PC-9 (cell line): ENCODE data around the gene LIF. TPM values are rescaled to one million over a fixed set of nuclear protein-coding genes. Genes with fewer than 3 reads are reported as not detected.
A peak's percentile ranks its signal among the peaks of the same experiment; 100 is the strongest.

ENCODE experiments used
- BruUV-seq: library from RNA; stranded (reverse); fragments of 400-500 nt; replicated peaks from 2 replicates; lab custom pipeline; 2021; lab: Mats Ljungman, UMichigan
- CTCF ChIA-PET: fragments of 300-600 bp; sonication (Branson Sonifier 250); formaldehyde crosslinking; loops from one replicate; lab custom pipeline; 2022; ENCODE audit warnings: antibody characterized with exemption; lab: Charles Lee
- POLR2A ChIA-PET: fragments of 300-600 bp; sonication (Branson Sonifier 250); formaldehyde crosslinking; loops from one replicate; lab custom pipeline; 2022; ENCODE audit warnings: antibody characterized with exemption; ENCODE audit not compliant: unreplicated experiment; lab: Charles Lee
- DNase-seq, 2 experiments: peaks; one replicate each; pipeline versions ENCODE4 v3.0.0 to v3.0.0-alpha.2; 2015 to 2022; ENCODE audit warnings: mixed read lengths in 1 of 2
- H2AFZ ChIP-seq: fragments of 200-600 bp; sonication (generic); 2 replicates; pipeline ENCODE4 v1.8.1; 2017; ENCODE audit warnings: antibody characterized with exemption
- H3F3A ChIP-seq: fragments of 200-600 bp; sonication (generic); 2 replicates; pipeline ENCODE4 v1.8.1; 2017; ENCODE audit warnings: antibody characterized with exemption, mild to moderate bottlenecking, low read depth; ENCODE audit not compliant: insufficient read depth
- H3K27ac ChIP-seq: fragments of 200-600 bp; sonication (generic); 2 replicates; pipeline ENCODE4 v1.6.1; 2016; ENCODE audit warnings: mixed run types
- H3K27me3 ChIP-seq: fragments of 200-600 bp; sonication (generic); 2 replicates; pipeline ENCODE4 v1.6.1; 2016; ENCODE audit warnings: low read depth, mixed run types; ENCODE audit not compliant: insufficient read depth
- H3K36me3 ChIP-seq: fragments of 200-600 bp; sonication (generic); 2 replicates; pipeline ENCODE4 v1.6.1; 2016; ENCODE audit warnings: low read depth, mixed run types
- H3K4me1 ChIP-seq: fragments of 200-600 bp; sonication (generic); replicated peaks from 2 replicates; pipeline ENCODE4 v1.6.1; 2016; ENCODE audit warnings: mixed run types; ENCODE audit not compliant: insufficient read depth
- H3K4me2 ChIP-seq: fragments of 200-600 bp; sonication (generic); 2 replicates; pipeline ENCODE4 v1.6.1; 2017; ENCODE audit warnings: mixed run types
- H3K4me3 ChIP-seq: fragments of 200-600 bp; sonication (generic); 2 replicates; pipeline ENCODE4 v1.6.1; 2016; ENCODE audit warnings: mixed run types
- H3K79me2 ChIP-seq: fragments of 200-600 bp; sonication (generic); 2 replicates; pipeline ENCODE4 v1.6.1; 2017; ENCODE audit warnings: low read depth, mixed run types
- H3K9me2 ChIP-seq: fragments of 200-600 bp; sonication (generic); 2 replicates; pipeline ENCODE4 v1.8.1; 2017; ENCODE audit warnings: mild to moderate bottlenecking; ENCODE audit not compliant: insufficient read depth
- H3K9me3 ChIP-seq: fragments of 200-600 bp; sonication (generic); 2 replicates; pipeline ENCODE4 v1.8.1; 2016; ENCODE audit warnings: low read depth; ENCODE audit not compliant: insufficient read depth
- H4K20me1 ChIP-seq: fragments of 200-600 bp; sonication (generic); 2 replicates; pipeline ENCODE4 v1.8.1; 2017; ENCODE audit not compliant: insufficient read depth
- EZH2 ChIP-seq: fragments of 200-600 bp; sonication (generic); IDR thresholded peaks from 2 replicates; pipeline ENCODE4 v1.8.0; 2017; ENCODE audit warnings: antibody characterized with exemption, low read depth
- intact Hi-C: fragments of 100-400 bp; cut with micrococcal nuclease; formaldehyde crosslinking; loops from one replicate; pipeline ENCODE4 v1.10.0; 2022; ENCODE audit not compliant: unreplicated experiment
- total RNA-seq: library from RNA; stranded (reverse); gene quantifications from 2 replicates; pipeline ENCODE4 v1.2.3, GENCODE V29; 2021
- TF ChIP-seq, protein P1 (sequence below): fragments of 200-600 bp; sonication (generic); conservative IDR thresholded peaks from 2 replicates; pipeline ENCODE4 v1.6.1; 2017; ENCODE audit warnings: mixed run types, antibody characterized with exemption, mild to moderate bottlenecking, moderate library complexity

The LIF gene
- total RNA-seq, 1 experiment from 2014 or later = 17.4 TPM

DNA sequence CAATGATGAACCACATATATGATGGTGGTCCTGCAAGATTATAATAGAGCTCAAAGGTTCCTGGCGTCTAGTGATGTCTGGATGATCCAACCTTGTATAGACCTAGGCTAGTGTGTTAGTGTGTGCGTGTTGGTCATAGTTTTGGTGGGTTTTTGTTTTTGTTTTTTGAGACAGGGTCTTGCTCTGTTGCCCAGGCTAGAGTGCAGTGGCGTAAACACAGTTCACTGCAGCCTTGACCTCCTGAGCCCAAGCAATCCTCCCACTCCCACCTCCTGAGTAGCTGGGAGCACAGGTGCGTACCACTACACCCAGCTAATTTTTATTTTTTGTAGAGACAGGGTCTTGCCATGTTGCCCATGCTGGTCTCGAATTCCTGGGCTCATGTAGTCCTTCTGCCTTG, 33.4 kb upstream of the LIF start:
- BruUV-seq = no TSS peak
- Histone ChIP-seq H3K36me3 (no peaks in the 10 kb centered on the region), H3K79me2 (no peaks in the 10 kb centered on the region), H3K9me2 (no peaks in the 10 kb centered on the region), H3K27me3 (no peaks in the 10 kb centered on the region), H3K4me3 (no peak overlapping the region), H3F3A (peaks cover 9% of the 10 kb centered on the region), H3K4me2 (no peak overlapping the region), H3K4me1 (no peaks in the 10 kb centered on the region), H3K27ac (no peak overlapping the region), H4K20me1 (no peaks in the 10 kb centered on the region), H2AFZ (no peak overlapping the region), H3K9me3 (no peaks in the 10 kb centered on the region)
- TF ChIP-seq, protein P1, sequence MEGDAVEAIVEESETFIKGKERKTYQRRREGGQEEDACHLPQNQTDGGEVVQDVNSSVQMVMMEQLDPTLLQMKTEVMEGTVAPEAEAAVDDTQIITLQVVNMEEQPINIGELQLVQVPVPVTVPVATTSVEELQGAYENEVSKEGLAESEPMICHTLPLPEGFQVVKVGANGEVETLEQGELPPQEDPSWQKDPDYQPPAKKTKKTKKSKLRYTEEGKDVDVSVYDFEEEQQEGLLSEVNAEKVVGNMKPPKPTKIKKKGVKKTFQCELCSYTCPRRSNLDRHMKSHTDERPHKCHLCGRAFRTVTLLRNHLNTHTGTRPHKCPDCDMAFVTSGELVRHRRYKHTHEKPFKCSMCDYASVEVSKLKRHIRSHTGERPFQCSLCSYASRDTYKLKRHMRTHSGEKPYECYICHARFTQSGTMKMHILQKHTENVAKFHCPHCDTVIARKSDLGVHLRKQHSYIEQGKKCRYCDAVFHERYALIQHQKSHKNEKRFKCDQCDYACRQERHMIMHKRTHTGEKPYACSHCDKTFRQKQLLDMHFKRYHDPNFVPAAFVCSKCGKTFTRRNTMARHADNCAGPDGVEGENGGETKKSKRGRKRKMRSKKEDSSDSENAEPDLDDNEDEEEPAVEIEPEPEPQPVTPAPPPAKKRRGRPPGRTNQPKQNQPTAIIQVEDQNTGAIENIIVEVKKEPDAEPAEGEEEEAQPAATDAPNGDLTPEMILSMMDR = no peak
- TF ChIP-seq EZH2 = no peak
- ChIA-PET CTCF (interaction anchor here (0.5 to 1.1 kb wide), 2 partner anchors 107 to 1476 kb away, joined by 3 to 4 read pairs; partner anchors contain the start of gene RNF215), POLR2A (interaction anchor here (0.6 to 0.8 kb wide), 2 partner anchors 15 to 1372 kb away, joined by 3 to 5 read pairs; no protein-coding TSS in a partner anchor)
- intact Hi-C loops = no loop called here
- no peak for DNase-seq

DNA sequence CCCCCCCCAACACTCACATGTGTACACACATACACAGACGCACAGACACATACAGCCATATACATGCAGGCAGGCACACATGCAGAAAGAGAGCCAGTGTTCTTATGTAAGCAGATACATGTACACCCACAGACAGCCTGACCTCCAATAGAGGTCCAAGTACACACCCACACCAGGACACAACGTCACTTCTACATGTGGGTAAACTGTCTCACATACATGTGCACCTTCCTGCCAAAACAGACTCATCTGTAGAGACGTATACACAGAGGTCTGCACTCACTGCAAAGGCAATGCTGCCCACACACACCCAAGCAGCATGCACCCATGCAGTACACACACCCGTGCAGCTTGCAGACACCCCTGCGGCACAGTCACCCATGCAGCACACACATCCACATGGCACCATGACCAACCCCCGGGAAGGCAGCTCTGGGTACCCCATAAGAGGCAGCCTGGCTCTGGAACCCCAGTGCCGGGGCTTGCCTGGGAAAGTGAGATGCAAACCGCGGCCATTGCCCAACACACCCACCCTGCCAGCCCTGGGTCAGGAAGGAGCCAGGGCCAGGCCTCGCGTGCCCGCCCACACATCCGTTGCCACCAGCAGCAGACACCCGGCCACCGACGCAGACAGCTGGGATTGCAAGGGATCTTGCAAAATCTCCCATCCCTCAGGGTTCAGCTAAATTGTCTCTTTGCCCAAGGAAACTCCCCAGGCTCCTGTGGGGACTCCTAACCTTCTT, 32.7 kb upstream of the LIF start:
- CTCF ChIA-PET = interaction anchor here (0.5 to 1.1 kb wide), 2 partner anchors 108 to 1477 kb away, joined by 3 to 4 read pairs; partner anchors contain the start of gene RNF215
- BruUV-seq = no TSS peak
- no peak for DNase-seq

DNA sequence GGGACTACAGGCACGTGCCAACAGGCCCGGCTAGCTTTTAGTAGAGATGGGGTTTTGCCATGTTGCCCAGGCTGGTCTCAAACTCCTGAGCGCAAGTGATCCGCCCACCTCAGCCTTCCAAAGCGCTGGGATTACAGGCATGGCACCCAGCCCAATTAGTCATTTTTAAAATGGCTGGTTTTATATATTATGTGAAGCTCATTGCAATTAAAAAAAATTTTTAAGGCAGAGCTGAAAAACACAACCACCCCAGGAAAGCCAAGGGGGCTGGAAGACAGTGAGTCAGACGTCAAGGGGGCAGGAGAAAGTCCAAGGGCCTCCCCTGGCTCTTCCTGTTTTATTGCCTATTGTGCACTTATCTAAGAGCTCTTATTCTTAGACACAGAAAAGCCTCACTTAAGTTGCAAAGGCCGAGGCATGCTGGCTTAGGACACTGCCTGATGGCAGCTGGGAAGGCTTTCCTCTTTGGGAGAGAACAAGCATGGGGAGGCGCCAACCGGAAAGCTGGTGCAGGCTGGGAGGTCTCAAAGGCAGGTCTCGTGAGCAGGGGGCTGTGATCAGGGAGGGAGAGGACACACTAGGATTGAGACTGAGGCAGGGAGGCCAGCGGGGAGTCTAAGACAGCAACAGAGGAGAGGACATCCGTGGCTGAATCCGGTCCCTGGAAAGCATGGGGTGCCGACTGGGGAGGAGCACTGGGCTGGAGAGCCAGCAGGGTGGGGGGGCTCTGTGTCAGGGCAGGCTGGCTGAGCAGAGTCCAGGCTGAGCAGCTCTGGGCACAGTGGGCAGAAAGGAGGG, 31.2 kb upstream of the LIF start:
- no peaks in the 10 kb centered on the region for H4K20me1 ChIP-seq
- ChIA-PET CTCF (interaction anchor here (0.6 to 2.5 kb wide), 6 partner anchors 8 to 325 kb away, joined by 3 to 7 read pairs (median 4); no protein-coding TSS in a partner anchor), POLR2A (interaction anchor here (0.6 to 0.9 kb wide), 2 partner anchors 79 to 1477 kb away, joined by 3 to 7 read pairs; partner anchors contain the start of genes CCDC157, SF3A1 and XBP1)
- intact Hi-C loops = no loop called here
- no TSS peak for BruUV-seq
- no peaks in the 10 kb centered on the region for H3K79me2 ChIP-seq
- no peak overlapping the region for H3K27ac ChIP-seq
- H3K4me3 ChIP-seq = no peak overlapping the region
- no peak overlapping the region for H2AFZ ChIP-seq
- peak in 1 of 2 experiments; percentile 54 for DNase-seq
- H3K36me3 ChIP-seq = no peaks in the 10 kb centered on the region
- peaks cover 9% of the 10 kb centered on the region for H3F3A ChIP-seq
- TF ChIP-seq, protein P1 = no peak
- TF ChIP-seq EZH2 = no peak
- no peaks in the 10 kb centered on the region for H3K9me3 ChIP-seq
- no peaks in the 10 kb centered on the region for H3K4me1 ChIP-seq
- H3K9me2 ChIP-seq = no peaks in the 10 kb centered on the region
- no peaks in the 10 kb centered on the region for H3K27me3 ChIP-seq
- H3K4me2 ChIP-seq = no peak overlapping the region

More for the DNA sequence above, 32.7 kb upstream of the LIF start:
- Histone ChIP-seq H3K27me3 (no peaks in the 10 kb centered on the region), H3K9me3 (no peaks in the 10 kb centered on the region), H4K20me1 (no peaks in the 10 kb centered on the region), H3F3A (peaks cover 9% of the 10 kb centered on the region), H3K27ac (no peak overlapping the region), H3K4me3 (no peak overlapping the region), H3K9me2 (no peaks in the 10 kb centered on the region), H3K4me1 (no peaks in the 10 kb centered on the region), H3K79me2 (no peaks in the 10 kb centered on the region), H3K4me2 (no peak overlapping the region), H3K36me3 (no peaks in the 10 kb centered on the region), H2AFZ (no peak overlapping the region)
- no peak for TF ChIP-seq EZH2
- TF ChIP-seq, protein P1 = no peak
- POLR2A ChIA-PET = no interaction called here
- intact Hi-C loops = no loop called here
